Neural cell (in vitro differentiated cells): ENCODE measurements around the gene TSPAN9.

ENCODE experiments used
- CTCF ChIP-seq: fragments of 450-650 bp; IDR thresholded peaks from 2 replicates; pipeline ENCODE4 v1.5.1; 2014; ENCODE audit warnings: antibody characterized with exemption, mild to moderate bottlenecking, moderate library complexity; ENCODE audit not compliant: poor library complexity, severe bottlenecking
- EP300 ChIP-seq: fragments of 450-650 bp; conservative IDR thresholded peaks from 2 replicates; pipeline ENCODE4 v1.6.1; 2014; ENCODE audit warnings: antibody characterized with exemption, mild to moderate bottlenecking, moderate library complexity; ENCODE audit not compliant: poor library complexity, severe bottlenecking
- EZH2 ChIP-seq: fragments of 200-600, 300-800 bp; shearing (Covaris generic), sonication (generic); IDR thresholded peaks from 2 replicates; pipeline ENCODE4 v1.6.1; 2014; ENCODE audit warnings: antibody characterized with exemption, low read length, borderline replicate concordance, mild to moderate bottlenecking; ENCODE audit not compliant: insufficient read depth, poor library complexity, severe bottlenecking
- MXI1 ChIP-seq: fragments of 450-650 bp; conservative IDR thresholded peaks from 2 replicates; pipeline ENCODE4 v1.6.1; 2014; ENCODE audit warnings: antibody characterized with exemption, mild to moderate bottlenecking; ENCODE audit not compliant: poor library complexity, severe bottlenecking
- POLR2AphosphoS5 ChIP-seq: IDR thresholded peaks from 2 replicates; pipeline ENCODE4 v1.6.1; 2012
- RAD21 ChIP-seq: fragments of 450-650 bp; conservative IDR thresholded peaks from 2 replicates; pipeline ENCODE4 v1.6.1; 2014; ENCODE audit warnings: antibody characterized with exemption, mild to moderate bottlenecking, moderate library complexity
- REST ChIP-seq: IDR thresholded peaks from 2 replicates; pipeline ENCODE4 v1.6.1; 2012; ENCODE audit warnings: borderline replicate concordance
- SMC3 ChIP-seq: fragments of 450-650 bp; conservative IDR thresholded peaks from 2 replicates; pipeline ENCODE4 v1.6.1; 2014; ENCODE audit warnings: antibody characterized with exemption, mild to moderate bottlenecking, moderate library complexity; ENCODE audit not compliant: poor library complexity
- TAF1 ChIP-seq: IDR thresholded peaks from 2 replicates; pipeline ENCODE4 v1.6.1; 2012; ENCODE audit warnings: low read depth

GRCh38 chr12:3295225-3295624 is 218.0 kb downstream of the TSPAN9 start:
- TF ChIP-seq CTCF (no peak), TAF1 (no peak), EZH2 (no peak), RAD21 (no peak), POLR2AphosphoS5 (no peak), REST (no peak), SMC3 (no peak), EP300 (no peak), MXI1 (no peak)
